ENCODE data around the gene MYO1E. TPM values are rescaled to one million over a fixed set of nuclear protein-coding genes. Genes with fewer than 3 reads are reported as not detected.

MYO1E gene
- total RNA-seq, 1 donor = 93.5 TPM

GRCh38 chr15:59221511-59222505 lies 150.9 kb downstream of the MYO1E start:
- H3K4me3 ChIP-seq (ENCODE audit: low read depth, low read length) = no peak overlapping the region
- peak; percentile 75 for DNase-seq (ENCODE audit: low read depth)
- no peak for TF ChIP-seq CTCF (IDR thresholded peaks at IDR 0.05; ENCODE audit: insufficient read depth, low read length)

GRCh38 chr15:59218710-59219109 lies 154.0 kb downstream of the MYO1E start:
- no peak for TF ChIP-seq CTCF (IDR thresholded peaks at IDR 0.05; ENCODE audit: insufficient read depth, low read length)
- DNase-seq (ENCODE audit: low read depth) = no peak
- no peak overlapping the region for H3K4me3 ChIP-seq (ENCODE audit: low read depth, low read length)

GRCh38 chr15:59217876-59218498 lies 154.7 kb downstream of the MYO1E start:
- no peak for DNase-seq (ENCODE audit: low read depth)
- no peak overlapping the region for H3K4me3 ChIP-seq (ENCODE audit: low read depth, low read length)
- no peak for TF ChIP-seq CTCF (IDR thresholded peaks at IDR 0.05; ENCODE audit: insufficient read depth, low read length)

- H3K4me3 ChIP-seq (ENCODE audit: low read depth, low read length) = no peak overlapping the region
- DNase-seq (ENCODE audit: low read depth) = no peak
- TF ChIP-seq CTCF (IDR thresholded peaks at IDR 0.05; ENCODE audit: insufficient read depth, low read length) = no peak
Observed at GRCh38 chr15:59216911-59217310, 155.8 kb downstream of the MYO1E start.

GRCh38 chr15:59210186-59210585 lies 162.5 kb downstream of the MYO1E start:
- H3K4me3 ChIP-seq (ENCODE audit: low read depth, low read length) = no peak overlapping the region
- TF ChIP-seq CTCF (IDR thresholded peaks at IDR 0.05; ENCODE audit: insufficient read depth, low read length) = no peak
- no peak for DNase-seq (ENCODE audit: low read depth)

- no peak for TF ChIP-seq CTCF (IDR thresholded peaks at IDR 0.05; ENCODE audit: insufficient read depth, low read length)
- peak; percentile 43 for DNase-seq (ENCODE audit: low read depth)
- no peak overlapping the region for H3K4me3 ChIP-seq (ENCODE audit: low read depth, low read length)
Observed at GRCh38 chr15:59208613-59209249, 163.9 kb downstream of the MYO1E start.

All from fibroblast of the aortic adventitia (primary cell).